K562 treated with DMSO at 1 percent for 48 hours (cell line): Measurements from ENCODE around the gene OR5A2. TPM values are rescaled to one million over a fixed set of nuclear protein-coding genes. Genes with fewer than 3 reads are reported as not detected.

ENCODE experiments used
- total RNA-seq: library from RNA; unstranded; fragments of 300-600 nt; gene quantifications from 2 replicates; pipeline ENCODE4 v1.2.3, GENCODE V29; 2022; ENCODE audit warnings: low replicate concordance; ENCODE audit errors: extremely low read depth

Gene OR5A2
- total RNA-seq, result not detected in 2 replicates

DNA sequence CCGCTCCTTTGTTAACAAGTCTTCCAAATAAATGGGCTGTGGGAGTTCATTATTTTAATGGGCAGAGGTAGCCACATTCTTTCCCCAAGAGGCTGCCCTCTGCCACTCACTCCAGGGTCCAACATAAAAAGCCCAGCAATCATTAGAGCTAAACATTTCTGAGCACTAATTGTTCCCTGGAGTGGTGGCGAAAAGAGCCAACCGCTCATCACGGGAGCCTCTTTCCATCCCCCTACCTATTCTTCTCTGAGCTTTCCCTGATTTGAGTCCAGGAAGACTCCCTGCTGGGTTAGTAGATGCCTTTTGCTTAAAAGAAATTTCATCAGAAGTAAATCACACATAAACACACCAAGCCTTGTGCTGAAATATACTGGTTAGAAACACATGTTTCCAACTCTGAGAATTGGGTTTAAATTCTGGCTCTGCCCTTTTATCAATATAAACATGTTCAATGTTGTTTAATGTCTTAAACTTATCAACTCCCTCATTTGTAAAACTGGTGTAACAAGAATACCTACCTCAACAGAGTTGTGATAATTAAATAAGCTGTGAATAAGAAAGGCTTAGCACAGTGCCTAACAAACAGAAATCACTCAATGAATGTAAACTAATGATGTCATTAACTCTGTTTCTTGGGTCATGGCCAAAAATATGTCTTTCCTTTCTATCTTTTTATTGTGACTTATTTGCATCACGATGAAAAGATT, at the start of gene OR5A2:
Gene OR5A2, minus strand, starts transcription at position 53 of the 707 bp plus-strand sequence. CDS start 3,460 bp downstream, outside the sequence.

GRCh38 chr11:59473015-59473414, 46.8 kb upstream of the OR5A2 start, which contains the start of gene OR4D10:
TSS of gene OR4D10 (plus strand) at chr11:59473315. CDS start at chr11:59477430, 4,115 bp downstream.

DNA sequence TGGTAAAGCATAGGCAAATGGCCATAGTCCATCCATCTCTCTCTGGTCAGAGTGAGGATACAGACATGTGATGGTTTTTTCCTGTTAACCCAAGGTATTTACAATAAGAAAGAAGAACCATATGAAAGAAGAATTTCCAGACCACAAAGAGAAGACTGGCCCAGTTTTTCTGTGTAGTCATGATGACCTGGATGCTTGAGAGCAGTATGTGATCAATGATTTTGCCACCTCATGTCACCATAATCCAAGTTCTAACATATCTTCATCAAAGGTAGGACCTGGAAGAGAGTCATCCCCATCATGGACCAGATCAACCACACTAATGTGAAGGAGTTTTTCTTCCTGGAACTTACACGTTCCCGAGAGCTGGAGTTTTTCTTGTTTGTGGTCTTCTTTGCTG, 30.4 kb upstream of the OR5A2 start, which contains the start of gene OR4D6:
Gene OR4D6, plus strand, starts transcription at position 301 of the 400 bp plus-strand sequence. Its CDS starts 0 bp downstream, at position 301.

GRCh38 chr11:59436169-59436568, 10.0 kb upstream of the OR5A2 start, which contains the start of gene OR5A1:
TSS of gene OR5A1 (plus strand) at chr11:59436469. CDS start at chr11:59443169, 6,700 bp downstream.

Other genes with a start within 250 kb of the OR5A2 start
- not detected in 2 replicates for gene MPEG1, start 213.5 kb downstream of the OR5A2 start, total RNA-seq
- not detected in 2 replicates for gene OR5AN1, start 67.5 kb downstream of the OR5A2 start, total RNA-seq
- not detected in 2 replicates for gene OR5A1, start 10.1 kb upstream of the OR5A2 start, total RNA-seq
- not detected in 2 replicates for gene OR4D6, start 30.5 kb upstream of the OR5A2 start, total RNA-seq
- gene OR4D10, start 46.9 kb upstream of the OR5A2 start, total RNA-seq, result not detected in 2 replicates
- gene OR4D11, start 77.2 kb upstream of the OR5A2 start, total RNA-seq, result not detected in 2 replicates
- gene OR4D9, start 85.1 kb upstream of the OR5A2 start, total RNA-seq, result not detected in 2 replicates
- not detected in 2 replicates for gene OSBP, start 189.4 kb upstream of the OR5A2 start, total RNA-seq
- gene PATL1, start 242.6 kb upstream of the OR5A2 start, total RNA-seq, result not detected in 2 replicates